K562 (cell line): ENCODE measurements around the gene TAF3. TPM values are rescaled to one million over a fixed set of nuclear protein-coding genes. Genes with fewer than 3 reads are reported as not detected.

Source experiments
- ATAC-seq: fragments of 200-7000 bp; cut with Tn5 transposase; 3 replicates; pipeline ENCODE4 v1.9.1; 2020; ENCODE audit warnings: moderate library complexity
- BruUV-seq: library from RNA; stranded (reverse); fragments of 400-500 nt; replicated peaks from 2 replicates; lab custom pipeline; 2021; lab: Mats Ljungman, UMichigan
- CTCF ChIA-PET: fragments of 300-600 bp; formaldehyde crosslinking; extraction: SDS; loops from one replicate; lab custom pipeline; 2021; ENCODE audit warnings: low intra/inter-chr PET ratio; lab: Yijun Ruan, JAX
- POLR2A ChIA-PET: fragments of 300-600, 350-650 bp; sonication (Branson Sonifier 250); formaldehyde crosslinking; extraction: SDS; loops from one replicate; lab custom pipeline; 2021; ENCODE audit warnings: antibody characterized with exemption, inconsistent platforms; lab: Yijun Ruan, JAX
- DNase-seq, 4 experiments: peaks; one replicate each; pipeline versions ENCODE4 v3.0.0 to v3.0.0-alpha.2; 2011 to 2018; ENCODE audit warnings: low spot score in 3 of 4, mixed read lengths in 3 of 4; ENCODE audit errors: extremely low read depth in 1 of 4
- FAIRE-seq: peaks from 2 replicates; lab custom pipeline; 2011; peaks lifted over from hg19 to GRCh38; lab: Jason Lieb, UNC
- H2AFZ ChIP-seq: 2 replicates; pipeline ENCODE4 v1.6.0; 2011; ENCODE audit warnings: low read depth, low read length, control low read depth, inconsistent platforms
- H3K27ac ChIP-seq: fragments of 200-600 bp; 3 replicates; pipeline ENCODE4 v1.8.0; 2011; ENCODE audit warnings: low read depth, mild to moderate bottlenecking, control low read depth, inconsistent platforms, low read length, moderate library complexity, mixed read lengths; ENCODE audit errors: extremely low read depth
- H3K27me3 ChIP-seq, 2 experiments: fragments of 300-600 bp in 1 of 2; 2 replicates in 1 of 2; 3 replicates in 1 of 2; pipeline versions ENCODE4 v1.6.0 to v1.8.0; 2011; ENCODE audit warnings: inconsistent platforms in 2 of 2, low read length in 2 of 2, mild to moderate bottlenecking in 1 of 2, mixed read lengths in 1 of 2, moderate library complexity in 1 of 2; ENCODE audit not compliant: control insufficient read depth in 2 of 2, insufficient read depth in 2 of 2
- H3K36me3 ChIP-seq: fragments of 300-600 bp; 3 replicates; pipeline ENCODE4 v1.8.0; 2011; ENCODE audit warnings: mild to moderate bottlenecking, low read length, inconsistent platforms; ENCODE audit not compliant: control insufficient read depth, insufficient read depth
- H3K4me1 ChIP-seq, 2 experiments: fragments of 200-600 bp in 1 of 2; replicated peaks in 1 of 2; 2 replicates in 1 of 2; 3 replicates in 1 of 2; pipeline versions ENCODE4 v1.5.1 to v1.8.0; 2011; ENCODE audit warnings: inconsistent platforms in 2 of 2, low read length in 2 of 2, mild to moderate bottlenecking in 1 of 2, mixed read lengths in 1 of 2, moderate library complexity in 1 of 2; ENCODE audit not compliant: control insufficient read depth in 2 of 2, insufficient read depth in 2 of 2
- H3K4me2 ChIP-seq: 2 replicates; pipeline ENCODE4 v1.6.1; 2011; ENCODE audit warnings: low read length, control low read depth, inconsistent platforms, mixed read lengths; ENCODE audit not compliant: insufficient read depth
- H3K4me3 ChIP-seq: fragments of 200-600 bp; sonication (generic), shearing (Covaris generic); 2 replicates; pipeline ENCODE4 v1.5.1; 2016; ENCODE audit warnings: control low read depth, inconsistent platforms
- H3K79me2 ChIP-seq: fragments of 200-600 bp; 3 replicates; pipeline ENCODE4 v1.8.0; 2011; ENCODE audit warnings: low read length, inconsistent platforms; ENCODE audit not compliant: control insufficient read depth, insufficient read depth
- H3K9ac ChIP-seq, 2 experiments: 2 replicates each; pipeline versions ENCODE4 v1.6.0 to v1.6.1; 2011; ENCODE audit warnings: low read depth in 2 of 2, low read length in 2 of 2, control low read depth in 1 of 2, inconsistent platforms in 1 of 2, mild to moderate bottlenecking in 1 of 2, mixed read lengths in 1 of 2; ENCODE audit not compliant: insufficient read depth in 1 of 2
- H3K9me1 ChIP-seq: one replicate; pipeline ENCODE4 v1.6.0; 2011; ENCODE audit warnings: inconsistent platforms, mild to moderate bottlenecking, low read length, moderate library complexity; ENCODE audit not compliant: control insufficient read depth, insufficient read depth
- H3K9me3 ChIP-seq: replicated peaks from 2 replicates; pipeline ENCODE4 v1.5.1; 2011; ENCODE audit warnings: low read depth, low read length, inconsistent platforms; ENCODE audit not compliant: control insufficient read depth, insufficient read depth
- H4K20me1 ChIP-seq: replicated peaks from 2 replicates; pipeline ENCODE4 v1.6.1; 2011; ENCODE audit warnings: low read length, inconsistent platforms, mixed read lengths; ENCODE audit not compliant: control insufficient read depth, insufficient read depth
- FOXJ2 ChIP-seq: fragments of 200-800 bp; sonication (Bioruptor generic); IDR thresholded peaks from 2 replicates; pipeline ENCODE4 v1.6.1; 2016; ENCODE audit warnings: missing genetic modification characterization, missing compliant biosample characterization
- KLF10 ChIP-seq: fragments of 250-450 bp; sonication (Bioruptor Pico); IDR thresholded peaks from 2 replicates; pipeline ENCODE4 v1.6.1; 2021; ENCODE audit warnings: matching md5 sums
- MAFK ChIP-seq: IDR thresholded peaks from 2 replicates; pipeline ENCODE4 v1.6.1; 2011; ENCODE audit warnings: low read length, improper control_type of control experiment
- MGA ChIP-seq: fragments of 450-650 bp; IDR thresholded peaks from 2 replicates; pipeline ENCODE4 v1.6.1; 2016; ENCODE audit warnings: mild to moderate bottlenecking, moderate library complexity
- MYC ChIP-seq, 2 experiments: fragments of 250-450 bp in 1 of 2; sonication (Bioruptor Pico) in 1 of 2; IDR thresholded peaks; 2 replicates each; pipeline versions ENCODE4 v1.5.1 to v1.6.1; 2012 to 2021; ENCODE audit warnings: low read depth in 2 of 2, borderline replicate concordance in 1 of 2, improper control_type of control experiment in 1 of 2, low read length in 1 of 2, mild to moderate bottlenecking in 1 of 2, moderate library complexity in 1 of 2
- PKNOX1 ChIP-seq: fragments of 450-650 bp; IDR thresholded peaks from 2 replicates; pipeline ENCODE4 v1.6.1; 2016
- RBFOX2 ChIP-seq: fragments of 200-400 bp; formaldehyde crosslinking; IDR thresholded peaks from 2 replicates; pipeline ENCODE4 v1.6.1; 2017; ENCODE audit warnings: low read depth, mild to moderate bottlenecking, low read length, moderate library complexity
- RFX1 ChIP-seq: fragments of 450-650 bp; IDR thresholded peaks from 2 replicates; pipeline ENCODE4 v1.6.1; 2016; ENCODE audit warnings: mild to moderate bottlenecking, moderate library complexity
- ZNF785 ChIP-seq: fragments of 250-450 bp; sonication (Bioruptor Pico); IDR thresholded peaks from 2 replicates; pipeline ENCODE4 v1.4.0; 2020; ENCODE audit warnings: mild to moderate bottlenecking
- WGBS: fragments of 100-300 bp; shearing (Covaris generic); methylation state at CpG from one replicate; pipeline ENCODE4 v1.1.6; 2016; ENCODE audit warnings: low coverage, mixed read lengths; ENCODE audit not compliant: insufficient coverage; ENCODE audit errors: missing lambda C conversion rate; 5-methylcytosine and 5-hydroxymethylcytosine counted together
- in situ Hi-C: fragments of 300-500 bp; cut with MboI; formaldehyde crosslinking; loops from 4 replicates; pipeline ENCODE4 v1.15.0; 2018; ENCODE audit warnings: inconsistent platforms, mixed read lengths
- intact Hi-C: fragments of 100-400 bp; cut with micrococcal nuclease; formaldehyde crosslinking; loops from 2 replicates; pipeline ENCODE4 v1.14.2; 2022
- polyA plus RNA-seq, 8 experiments: library from polyadenylated mRNA; depleted of rRNA in 4 of 8; stranded (reverse) in 5 of 8; unstranded in 3 of 8; fragments of >200 nt; fragmentation: Nextera tagmentation in 2 of 8; fragmentation: Illumina TruSeq in 1 of 8; extraction: Ambion mirVana in 2 of 8; extraction: Trizol in 1 of 8; gene quantifications; 2 replicates each; pipeline versions ENCODE4 v1.2.1 to v1.2.3, GENCODE V29; 2011 to 2014; ENCODE audit warnings: inconsistent platforms in 1 of 8, missing spikeins in 1 of 8
- total RNA-seq, 7 experiments: library from RNA; depleted of rRNA in 6 of 7; stranded (reverse); fragments of >200 nt in 6 of 7; fragmentation: Illumina TruSeq in 2 of 7; extraction: Trizol in 2 of 7; gene quantifications; 2 replicates each; pipeline versions ENCODE4 v1.2.1 to v1.2.3, GENCODE V29; 2011 to 2021; ENCODE audit warnings: low replicate concordance in 1 of 7

The TAF3 gene
- total and polyA plus RNA-seq, 9 of the 15 experiments (the other 6 are each of a cell fraction or from before 2014, with no cell fraction given): 1.5 to 9.9 (median 4.1) TPM

- DNase-seq (no peak), FAIRE-seq (no peak), ATAC-seq (no peak)
- Histone ChIP-seq H3K9ac (no peak overlapping the region), H4K20me1 (no peaks in the 10 kb centered on the region), H3K4me3 (no peak overlapping the region), H3K9me3 (no peaks in the 10 kb centered on the region), H3K36me3 (peaks cover 12% of the 10 kb centered on the region; the same call in 2 of the 3 replicates), H3K4me2 (no peak overlapping the region; the same call in 1 of the 2 replicates), H2AFZ (no peak overlapping the region), H3K9me1 (no peaks in the 10 kb centered on the region), H3K79me2 (no peaks in the 10 kb centered on the region), H3K4me1 (peaks cover 0 to 12% of the 10 kb centered on the region in 2 experiments; a peak in 4 of 5 replicates), H3K27ac (no peak overlapping the region), H3K27me3 (no peaks in the 10 kb centered on the region)
- ChIA-PET POLR2A (interaction anchor here (0.7 to 1.9 kb wide), 3 partner anchors 9 to 545 kb away, joined by 3 to 4 read pairs (median 4); no protein-coding TSS in a partner anchor), CTCF (no interaction called here)
- WGBS: 29% methylated on average over 1 of the region's 1 CpG
- intact Hi-C loops: no loop called here
- no TSS peak for BruUV-seq
- in situ Hi-C loops: no loop called here
- TF ChIP-seq MAFK: no peak
- no peak for TF ChIP-seq RBFOX2
- TF ChIP-seq RFX1: no peak
- no peak for TF ChIP-seq ZNF785 (CRISPR knock-in tag)
- TF ChIP-seq MYC (IDR thresholded peaks at IDR 0.05; ENCODE audit: low read depth, low read length): no peak
- TF ChIP-seq MYC (CRISPR knock-in tag; IDR thresholded peaks at IDR 0.05; ENCODE audit: borderline replicate concordance, low read depth): no peak
- TF ChIP-seq KLF10 (CRISPR knock-in tag): no peak
- no peak for TF ChIP-seq MGA
- peak; percentile 91 for TF ChIP-seq PKNOX1
- no peak for TF ChIP-seq FOXJ2 (tag)
Observed at GRCh38 chr10:7968510-7969112, 150.3 kb downstream of the TAF3 start.
